Caki2 (cell line): ENCODE results near the gene TGM3. TPM values are rescaled to one million over a fixed set of nuclear protein-coding genes. Genes with fewer than 3 reads are reported as not detected.
"Not testable (repeated sequence)": the region's sequence is repeated elsewhere in the genome, so short reads cannot be mapped to it uniquely, and the experiment has no call there.

Experiments
- DNase-seq: peaks from one replicate; pipeline ENCODE4 v3.0.0-alpha.2; 2015; ENCODE audit warnings: low read depth
- in situ Hi-C: cut with HindIII; loops from 2 replicates; pipeline ENCODE4 v1.10.0; 2016; ENCODE audit warnings: low sequenced_read_pairs, low pct_unique_long_range_greater_than_20kb, mixed read lengths
- total RNA-seq: library from RNA; depleted of rRNA; stranded (reverse); fragments of >200 nt; shearing (Covaris generic); gene quantifications from 2 replicates; pipeline ENCODE4 v1.2.3, GENCODE V29; 2014; ENCODE audit warnings: low replicate concordance; rRNA removed

TGM3 gene
- total RNA-seq: 0.24 TPM in 1 of 2 replicates, not detected in the other

GRCh38 chr20:2295886-2296515 is at the start of gene TGM3:
TGM3 (plus strand) TSS chr20:2296001; CDS start chr20:2296064, 63 bp downstream.
- in situ Hi-C loops: no loop called here
- DNase-seq: no peak

- in situ Hi-C loops: no loop called here
- DNase-seq: no peak
These were observed 49.7 kb upstream of the TGM3 start for GRCh38 chr20:2246069-2246491.

- in situ Hi-C loops: no loop called here
- no peak for DNase-seq
These were observed 47.0 kb upstream of the TGM3 start for GRCh38 chr20:2248837-2249236.

GRCh38 chr20:2249935-2250334 is 45.9 kb upstream of the TGM3 start:
- no peak for DNase-seq
- in situ Hi-C loops: no loop called here

GRCh38 chr20:2252419-2252997 is 43.3 kb upstream of the TGM3 start:
- DNase-seq: no peak
- in situ Hi-C loops: no loop called here

GRCh38 chr20:2253256-2253655 is 42.5 kb upstream of the TGM3 start:
- DNase-seq: no peak
- in situ Hi-C loops: no loop called here

- in situ Hi-C loops: no loop called here
- no peak for DNase-seq
These were observed 41.5 kb upstream of the TGM3 start for GRCh38 chr20:2254333-2254732.

GRCh38 chr20:2255926-2256531 is 39.8 kb upstream of the TGM3 start:
- no peak for DNase-seq
- in situ Hi-C loops: no loop called here

GRCh38 chr20:2259731-2260130 is 36.1 kb upstream of the TGM3 start:
- in situ Hi-C loops: no loop called here
- DNase-seq: no peak

GRCh38 chr20:2260250-2260649 is 35.6 kb upstream of the TGM3 start:
- DNase-seq: no peak
- in situ Hi-C loops: no loop called here

- in situ Hi-C loops: no loop called here
- peak; percentile 26 for DNase-seq
These were observed 34.7 kb upstream of the TGM3 start for GRCh38 chr20:2261046-2261485.

- DNase-seq: no peak
- in situ Hi-C loops: no loop called here
These were observed 34.2 kb upstream of the TGM3 start for GRCh38 chr20:2261629-2262028.

GRCh38 chr20:2264118-2264517 is 31.7 kb upstream of the TGM3 start:
- no peak for DNase-seq
- in situ Hi-C loops: no loop called here

GRCh38 chr20:2264621-2265374 is 31.0 kb upstream of the TGM3 start:
- in situ Hi-C loops, DNase-seq: not testable (repeated sequence)

GRCh38 chr20:2273634-2274302 is 22.0 kb upstream of the TGM3 start:
- in situ Hi-C loops: no loop called here
- no peak for DNase-seq

GRCh38 chr20:2276015-2276414 is 19.8 kb upstream of the TGM3 start:
- in situ Hi-C loops: no loop called here
- DNase-seq: no peak

GRCh38 chr20:2279253-2279779 is 16.5 kb upstream of the TGM3 start:
- in situ Hi-C loops: no loop called here
- DNase-seq: no peak

GRCh38 chr20:2280082-2280481 is 15.7 kb upstream of the TGM3 start:
- in situ Hi-C loops: no loop called here

More at GRCh38 chr20:2280082-2280481, 15.7 kb upstream of the TGM3 start:
- DNase-seq: no peak
